Upper lobe of left lung (tissue), 4 donors: Measurements from ENCODE around the gene TRDN.

Source experiments
- EP300 ChIP-seq, 4 donors: sonication (generic); formaldehyde crosslinking; IDR thresholded peaks; one replicate each; pipeline ENCODE4 v1.5.1; 2017; ENCODE audit warnings: antibody characterized with exemption in 4 of 4, control low read depth in 2 of 4
- POLR2A ChIP-seq, 4 donors: fragments of 450-650 bp; IDR thresholded peaks; one replicate each; pipeline ENCODE4 v1.5.1; 2016 to 2017; ENCODE audit warnings: antibody characterized with exemption in 4 of 4, mild to moderate bottlenecking in 2 of 4
- POLR2AphosphoS5 ChIP-seq, 2 donors: sonication (generic); formaldehyde crosslinking; IDR thresholded peaks; one replicate each; pipeline ENCODE4 v1.5.1; 2017; ENCODE audit warnings: antibody characterized with exemption in 2 of 2
- TF ChIP-seq, protein P1 (sequence below), 6 experiments: fragments of 450-650 bp in 4 of 6; fragments of 200-600 bp in 2 of 6; sonication (generic) in 2 of 6; IDR thresholded peaks; one replicate each; pipeline ENCODE4 v1.5.1; 2016 to 2019; ENCODE audit warnings: antibody characterized with exemption in 6 of 6

DNA sequence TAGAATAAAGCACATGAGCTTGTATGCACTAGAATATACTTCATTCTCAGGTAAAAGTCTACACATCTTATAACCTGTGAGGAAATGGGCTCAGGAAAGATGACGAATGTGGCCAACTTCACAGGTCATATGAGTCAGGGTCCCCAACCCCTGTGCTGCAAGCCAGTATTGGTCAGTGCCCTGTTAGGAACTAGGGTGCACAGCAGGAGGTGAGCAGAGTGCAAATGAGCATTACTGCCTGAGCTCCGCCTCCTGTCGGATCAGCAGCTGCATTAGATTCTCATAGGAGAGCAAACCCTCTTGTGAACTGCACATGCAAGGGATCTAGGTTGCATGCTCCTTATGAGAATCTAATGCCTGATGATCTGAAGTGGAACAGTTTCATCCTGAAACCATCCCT, 182.3 kb downstream of the TRDN start:
- TF ChIP-seq, protein P1, sequence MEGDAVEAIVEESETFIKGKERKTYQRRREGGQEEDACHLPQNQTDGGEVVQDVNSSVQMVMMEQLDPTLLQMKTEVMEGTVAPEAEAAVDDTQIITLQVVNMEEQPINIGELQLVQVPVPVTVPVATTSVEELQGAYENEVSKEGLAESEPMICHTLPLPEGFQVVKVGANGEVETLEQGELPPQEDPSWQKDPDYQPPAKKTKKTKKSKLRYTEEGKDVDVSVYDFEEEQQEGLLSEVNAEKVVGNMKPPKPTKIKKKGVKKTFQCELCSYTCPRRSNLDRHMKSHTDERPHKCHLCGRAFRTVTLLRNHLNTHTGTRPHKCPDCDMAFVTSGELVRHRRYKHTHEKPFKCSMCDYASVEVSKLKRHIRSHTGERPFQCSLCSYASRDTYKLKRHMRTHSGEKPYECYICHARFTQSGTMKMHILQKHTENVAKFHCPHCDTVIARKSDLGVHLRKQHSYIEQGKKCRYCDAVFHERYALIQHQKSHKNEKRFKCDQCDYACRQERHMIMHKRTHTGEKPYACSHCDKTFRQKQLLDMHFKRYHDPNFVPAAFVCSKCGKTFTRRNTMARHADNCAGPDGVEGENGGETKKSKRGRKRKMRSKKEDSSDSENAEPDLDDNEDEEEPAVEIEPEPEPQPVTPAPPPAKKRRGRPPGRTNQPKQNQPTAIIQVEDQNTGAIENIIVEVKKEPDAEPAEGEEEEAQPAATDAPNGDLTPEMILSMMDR (IDR thresholded peaks at IDR 0.05) = no peak
- TF ChIP-seq POLR2A (IDR thresholded peaks at IDR 0.05) = no peak
- TF ChIP-seq EP300 (IDR thresholded peaks at IDR 0.05) = no peak
- no peak for TF ChIP-seq POLR2AphosphoS5 (IDR thresholded peaks at IDR 0.05)
